ENCODE measurements around the gene PCBP2.

DNA sequence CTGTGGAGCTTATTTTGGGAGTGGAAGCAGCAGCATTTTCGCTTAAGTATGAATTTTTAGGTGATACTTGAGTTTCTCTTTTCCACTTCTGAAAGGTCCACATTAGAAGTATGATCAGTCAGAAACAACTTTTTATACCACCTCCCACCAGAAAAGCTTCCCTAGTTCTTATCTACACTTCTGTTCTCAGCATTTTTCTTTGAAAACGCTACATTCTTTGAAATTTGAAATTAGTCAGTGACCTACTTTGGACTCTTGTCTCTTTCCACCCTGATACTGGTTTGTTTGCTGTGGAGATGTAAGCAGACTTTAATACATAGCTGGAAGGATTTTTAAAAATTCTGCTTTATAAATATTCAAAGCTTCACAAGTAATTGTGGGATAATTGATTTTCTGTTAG, 22.2 kb downstream of the PCBP2 start:
- TF ChIP-seq POLR2A (IDR thresholded peaks at IDR 0.05) (no peak), POLR2AphosphoS5 (IDR thresholded peaks at IDR 0.05) (no peak), EP300 (IDR thresholded peaks at IDR 0.05) (no peak)
- TF ChIP-seq, protein P1, sequence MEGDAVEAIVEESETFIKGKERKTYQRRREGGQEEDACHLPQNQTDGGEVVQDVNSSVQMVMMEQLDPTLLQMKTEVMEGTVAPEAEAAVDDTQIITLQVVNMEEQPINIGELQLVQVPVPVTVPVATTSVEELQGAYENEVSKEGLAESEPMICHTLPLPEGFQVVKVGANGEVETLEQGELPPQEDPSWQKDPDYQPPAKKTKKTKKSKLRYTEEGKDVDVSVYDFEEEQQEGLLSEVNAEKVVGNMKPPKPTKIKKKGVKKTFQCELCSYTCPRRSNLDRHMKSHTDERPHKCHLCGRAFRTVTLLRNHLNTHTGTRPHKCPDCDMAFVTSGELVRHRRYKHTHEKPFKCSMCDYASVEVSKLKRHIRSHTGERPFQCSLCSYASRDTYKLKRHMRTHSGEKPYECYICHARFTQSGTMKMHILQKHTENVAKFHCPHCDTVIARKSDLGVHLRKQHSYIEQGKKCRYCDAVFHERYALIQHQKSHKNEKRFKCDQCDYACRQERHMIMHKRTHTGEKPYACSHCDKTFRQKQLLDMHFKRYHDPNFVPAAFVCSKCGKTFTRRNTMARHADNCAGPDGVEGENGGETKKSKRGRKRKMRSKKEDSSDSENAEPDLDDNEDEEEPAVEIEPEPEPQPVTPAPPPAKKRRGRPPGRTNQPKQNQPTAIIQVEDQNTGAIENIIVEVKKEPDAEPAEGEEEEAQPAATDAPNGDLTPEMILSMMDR (IDR thresholded peaks at IDR 0.05) = no peak
